Epithelial cell of esophagus (primary cell): ENCODE measurements around the gene ATP5F1D.
"Not testable (repeated sequence)": the region's sequence is repeated elsewhere in the genome, so short reads cannot be mapped to it uniquely, and the experiment has no call there.

ENCODE experiments used
- DNase-seq: peaks from one replicate; pipeline ENCODE4 v3.0.0; 2010; ENCODE audit warnings: low read depth
- H3K4me3 ChIP-seq: 2 replicates; pipeline ENCODE4 v1.5.1; 2011; ENCODE audit warnings: mild to moderate bottlenecking, low read length, control low read depth
- TF ChIP-seq, protein P1 (sequence below): IDR thresholded peaks from 2 replicates; pipeline ENCODE4 v1.5.1; 2011; ENCODE audit warnings: low read depth, mild to moderate bottlenecking, low read length, control low read depth, inconsistent platforms; ENCODE audit not compliant: insufficient read depth; ENCODE audit errors: missing control alignments

Gene ATP5F1D

DNA sequence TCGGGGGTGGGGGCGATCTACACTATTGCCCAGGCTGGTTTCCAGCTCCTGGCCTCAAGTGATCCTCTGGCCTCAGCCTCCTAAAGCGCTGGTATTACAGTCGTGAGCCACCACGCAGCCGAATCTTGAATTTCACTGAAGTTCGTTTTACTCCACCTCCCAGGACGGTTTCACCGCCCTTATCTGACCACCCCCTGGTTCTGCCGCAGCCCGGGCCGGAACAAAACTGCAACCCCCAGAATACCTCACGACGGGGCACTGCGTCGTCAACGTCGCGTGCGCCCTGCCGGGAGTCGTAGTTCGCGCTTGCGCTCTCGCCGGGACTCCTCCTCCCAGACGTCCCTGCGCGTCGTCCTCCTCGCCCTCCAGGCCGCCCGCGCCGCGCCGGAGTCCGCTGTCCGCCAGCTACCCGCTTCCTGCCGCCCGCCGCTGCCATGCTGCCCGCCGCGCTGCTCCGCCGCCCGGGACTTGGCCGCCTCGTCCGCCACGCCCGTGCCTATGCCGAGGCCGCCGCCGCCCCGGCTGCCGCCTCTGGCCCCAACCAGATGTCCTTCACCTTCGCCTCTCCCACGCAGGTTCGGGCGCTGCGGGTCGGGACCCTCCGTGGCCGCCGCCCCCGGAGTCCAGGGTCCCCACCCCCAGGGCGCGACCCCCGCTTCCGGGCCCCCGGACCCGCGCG is at the start of gene ATP5F1D:
TSS of gene ATP5F1D (plus strand) at position 335 of the 679 bp plus-strand sequence. CDS start at position 435, 100 bp downstream.
- TF ChIP-seq, protein P1, sequence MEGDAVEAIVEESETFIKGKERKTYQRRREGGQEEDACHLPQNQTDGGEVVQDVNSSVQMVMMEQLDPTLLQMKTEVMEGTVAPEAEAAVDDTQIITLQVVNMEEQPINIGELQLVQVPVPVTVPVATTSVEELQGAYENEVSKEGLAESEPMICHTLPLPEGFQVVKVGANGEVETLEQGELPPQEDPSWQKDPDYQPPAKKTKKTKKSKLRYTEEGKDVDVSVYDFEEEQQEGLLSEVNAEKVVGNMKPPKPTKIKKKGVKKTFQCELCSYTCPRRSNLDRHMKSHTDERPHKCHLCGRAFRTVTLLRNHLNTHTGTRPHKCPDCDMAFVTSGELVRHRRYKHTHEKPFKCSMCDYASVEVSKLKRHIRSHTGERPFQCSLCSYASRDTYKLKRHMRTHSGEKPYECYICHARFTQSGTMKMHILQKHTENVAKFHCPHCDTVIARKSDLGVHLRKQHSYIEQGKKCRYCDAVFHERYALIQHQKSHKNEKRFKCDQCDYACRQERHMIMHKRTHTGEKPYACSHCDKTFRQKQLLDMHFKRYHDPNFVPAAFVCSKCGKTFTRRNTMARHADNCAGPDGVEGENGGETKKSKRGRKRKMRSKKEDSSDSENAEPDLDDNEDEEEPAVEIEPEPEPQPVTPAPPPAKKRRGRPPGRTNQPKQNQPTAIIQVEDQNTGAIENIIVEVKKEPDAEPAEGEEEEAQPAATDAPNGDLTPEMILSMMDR, result no peak

DNA sequence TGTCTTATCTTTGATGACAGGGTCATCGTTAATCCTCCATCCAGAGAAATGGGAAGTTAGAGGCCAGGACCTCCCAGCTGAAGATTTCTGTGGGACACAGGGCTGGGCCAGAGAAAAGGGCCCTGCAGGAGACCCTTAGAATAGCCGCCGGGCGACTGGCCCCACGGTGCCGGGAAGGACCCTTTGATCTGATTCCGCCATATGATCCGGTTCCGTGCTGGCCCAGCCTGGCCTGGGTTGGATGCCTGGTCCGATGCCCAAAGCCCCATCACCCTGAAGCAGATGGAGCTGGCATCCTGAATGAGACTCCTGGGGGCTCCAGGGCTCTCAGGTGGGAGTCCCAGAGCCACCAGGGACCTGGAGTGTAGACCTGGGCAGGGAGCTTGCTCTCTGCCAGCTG is 42.0 kb upstream of the ATP5F1D start:
- no peak for DNase-seq
- TF ChIP-seq, protein P1, result no peak
- no peak overlapping the region for H3K4me3 ChIP-seq

More for the DNA sequence above, at the start of gene ATP5F1D:
- H3K4me3 ChIP-seq, result peak within 1 kb of the TSS; percentile 67
- DNase-seq, result peak; percentile 94

DNA sequence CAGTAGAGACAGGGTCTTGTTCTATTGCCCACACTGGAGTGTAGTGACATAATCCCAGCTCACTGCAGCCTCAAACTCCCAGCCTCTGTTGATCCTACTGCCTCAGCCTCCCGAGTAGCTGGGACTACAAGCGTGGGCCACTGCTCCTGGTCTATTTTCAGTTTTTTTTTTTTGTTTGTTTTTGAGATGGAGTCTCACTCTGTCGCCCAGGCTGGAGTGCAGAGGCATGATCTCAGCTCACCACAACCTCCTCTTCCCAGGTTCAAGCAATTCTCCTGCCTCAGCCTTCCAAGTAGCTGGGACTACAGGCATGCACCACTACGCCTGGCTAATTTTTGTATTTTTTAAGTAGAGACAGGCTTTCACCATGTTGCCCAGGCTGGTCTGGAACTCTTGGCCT is 40.9 kb upstream of the ATP5F1D start:
- not testable (repeated sequence) for DNase-seq, H3K4me3 ChIP-seq

DNA sequence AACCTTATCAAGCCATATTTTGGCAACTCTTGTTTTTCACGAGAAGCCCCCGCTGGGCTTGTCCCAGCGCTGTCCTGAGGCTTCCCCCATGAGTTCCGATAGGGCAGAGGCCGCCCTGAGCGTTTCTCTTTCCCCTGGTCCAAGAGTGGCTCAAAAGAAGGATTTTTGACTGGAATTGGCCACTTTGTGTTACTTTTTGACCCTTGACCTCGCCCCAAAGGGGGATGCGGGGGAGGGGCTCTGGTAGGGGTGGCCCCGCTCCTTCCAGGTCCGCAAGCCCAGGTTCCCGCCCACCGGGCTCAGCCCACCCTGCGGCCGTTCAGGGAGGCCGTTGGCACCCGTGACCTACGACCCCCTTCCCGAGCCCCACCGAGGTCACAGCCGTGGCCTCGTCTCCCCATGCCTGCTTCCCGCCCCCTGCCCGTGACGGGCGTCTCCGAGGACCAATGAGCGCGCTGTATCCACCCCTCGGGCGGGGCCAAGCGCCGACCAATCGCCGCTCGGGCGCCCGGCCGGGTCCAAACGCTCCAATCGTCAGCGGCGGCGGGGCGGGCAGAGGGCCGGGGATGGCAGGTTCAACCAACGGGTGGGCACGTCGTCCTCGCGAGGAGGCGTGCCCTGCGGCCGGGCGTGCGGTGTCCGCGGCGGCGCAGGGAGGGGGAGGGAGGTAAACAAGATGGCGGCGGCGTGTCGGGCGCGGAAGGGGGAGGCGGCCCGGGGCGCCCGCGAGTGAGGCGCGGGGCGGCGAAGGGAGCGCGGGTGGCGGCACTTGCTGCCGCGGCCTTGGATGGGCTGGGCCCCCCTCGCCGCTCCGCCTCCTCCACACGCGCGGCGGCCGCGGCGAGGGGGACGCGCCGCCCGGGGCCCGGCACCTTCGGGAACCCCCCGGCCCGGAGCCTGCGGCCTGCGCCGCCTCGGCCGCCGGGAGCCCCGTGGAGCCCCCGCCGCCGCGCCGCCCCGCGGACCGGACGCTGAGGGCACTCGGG is 36.1 kb upstream of the ATP5F1D start, which contains the start of gene STK11:
TSS of gene STK11 (plus strand) at position 665 of the 986 bp plus-strand sequence. CDS start 1,136 bp downstream, outside the sequence.
- H3K4me3 ChIP-seq, result peak within 1 kb of the TSS; percentile 73
- TF ChIP-seq, protein P1, result no peak
- peak; percentile 99 for DNase-seq

DNA sequence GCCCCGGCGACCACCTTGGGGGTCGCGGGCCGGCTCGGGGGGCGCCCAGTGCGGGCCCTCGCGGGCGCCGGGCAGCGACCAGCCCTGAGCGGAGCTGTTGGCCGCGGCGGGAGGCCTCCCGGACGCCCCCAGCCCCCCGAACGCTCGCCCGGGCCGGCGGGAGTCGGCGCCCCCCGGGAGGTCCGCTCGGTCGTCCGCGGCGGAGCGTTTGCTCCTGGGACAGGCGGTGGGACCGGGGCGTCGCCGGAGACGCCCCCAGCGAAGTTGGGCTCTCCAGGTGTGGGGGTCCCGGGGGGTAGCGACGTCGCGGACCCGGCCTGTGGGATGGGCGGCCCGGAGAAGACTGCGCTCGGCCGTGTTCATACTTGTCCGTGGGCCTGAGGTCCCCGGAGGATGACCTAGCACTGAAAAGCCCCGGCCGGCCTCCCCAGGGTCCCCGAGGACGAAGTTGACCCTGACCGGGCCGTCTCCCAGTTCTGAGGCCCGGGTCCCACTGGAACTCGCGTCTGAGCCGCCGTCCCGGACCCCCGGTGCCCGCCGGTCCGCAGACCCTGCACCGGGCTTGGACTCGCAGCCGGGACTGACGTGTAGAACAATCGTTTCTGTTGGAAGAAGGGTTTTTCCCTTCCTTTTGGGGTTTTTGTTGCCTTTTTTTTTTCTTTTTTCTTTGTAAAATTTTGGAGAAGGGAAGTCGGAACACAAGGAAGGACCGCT is 35.2 kb upstream of the ATP5F1D start:
- TF ChIP-seq, protein P1, result no peak
- H3K4me3 ChIP-seq, result peak overlapping the region; percentile 73
- DNase-seq, result no peak

DNA sequence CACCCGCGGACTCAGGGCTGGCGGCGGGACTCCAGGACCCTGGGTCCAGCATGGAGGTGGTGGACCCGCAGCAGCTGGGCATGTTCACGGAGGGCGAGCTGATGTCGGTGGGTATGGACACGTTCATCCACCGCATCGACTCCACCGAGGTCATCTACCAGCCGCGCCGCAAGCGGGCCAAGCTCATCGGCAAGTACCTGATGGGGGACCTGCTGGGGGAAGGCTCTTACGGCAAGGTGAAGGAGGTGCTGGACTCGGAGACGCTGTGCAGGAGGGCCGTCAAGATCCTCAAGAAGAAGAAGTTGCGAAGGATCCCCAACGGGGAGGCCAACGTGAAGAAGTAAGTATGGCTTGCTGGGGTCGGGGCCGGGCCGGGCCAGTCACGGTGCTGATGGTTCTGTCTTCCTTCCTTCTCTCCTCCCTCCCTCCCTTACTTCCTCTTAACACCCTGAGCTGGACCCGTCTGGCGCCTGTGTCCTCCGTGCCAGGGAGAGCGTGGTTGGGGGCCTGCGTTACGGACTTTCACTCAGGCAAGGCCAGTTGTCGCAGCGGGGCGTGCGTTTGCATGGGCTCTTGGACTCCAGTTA is 34.6 kb upstream of the ATP5F1D start:
- TF ChIP-seq, protein P1, result no peak
- peak overlapping the region; percentile 73 for H3K4me3 ChIP-seq
- peak; percentile 47 for DNase-seq

DNA sequence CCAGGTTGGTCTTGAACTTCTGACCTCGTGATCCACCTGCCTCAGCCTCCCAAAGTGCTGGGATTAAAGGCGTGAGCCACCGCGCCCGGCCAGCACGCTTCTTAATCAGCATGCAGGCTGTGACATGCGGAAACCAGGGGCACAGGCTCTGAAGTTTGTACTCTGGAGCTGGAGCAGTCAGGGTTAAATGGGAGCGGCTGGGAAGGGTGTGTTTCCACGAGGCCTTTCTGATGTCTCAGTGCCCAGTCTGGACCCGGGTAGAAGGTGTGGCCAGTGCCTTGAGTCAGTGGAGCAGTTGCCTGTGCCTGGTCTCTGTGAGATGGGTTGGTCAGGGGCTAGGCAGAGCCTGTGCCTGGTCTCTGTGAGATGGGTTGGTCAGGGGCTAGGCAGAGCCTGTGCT is 32.7 kb upstream of the ATP5F1D start:
- peak overlapping the region; percentile 24 for H3K4me3 ChIP-seq
- peak; percentile 97 for DNase-seq
